Brain microvascular endothelial cell (primary cell): ENCODE data around the gene ACAP3.

ENCODE experiments used
- DNase-seq: peaks from one replicate; pipeline ENCODE4 v3.0.0-alpha.2; 2020
- H3K27ac ChIP-seq: fragments of 250-450 bp; sonication (Bioruptor Pico); 2 replicates; pipeline ENCODE4 v1.5.1; 2020; ENCODE audit warnings: mild to moderate bottlenecking, moderate library complexity
- H3K27me3 ChIP-seq: fragments of 250-450 bp; sonication (Bioruptor Pico); replicated peaks from 2 replicates; pipeline ENCODE4 v1.5.1; 2020; ENCODE audit warnings: mild to moderate bottlenecking
- H3K36me3 ChIP-seq: fragments of 250-450 bp; sonication (Bioruptor Pico); replicated peaks from 2 replicates; pipeline ENCODE4 v1.5.1; 2020; ENCODE audit warnings: mild to moderate bottlenecking
- H3K4me3 ChIP-seq: 2 replicates; pipeline ENCODE4 v1.5.1; 2011; ENCODE audit warnings: low read depth, mild to moderate bottlenecking, control low read depth, low read length, moderate library complexity
- in situ Hi-C: cut with HindIII; loops from 2 replicates; pipeline ENCODE4 v1.10.0; 2017; ENCODE audit warnings: low sequenced_read_pairs, low pct_ligation_motif_present
- TF ChIP-seq, protein P1 (sequence below): IDR thresholded peaks from 2 replicates; pipeline ENCODE4 v1.5.1; 2011; ENCODE audit warnings: low read depth, mild to moderate bottlenecking, moderate library complexity, low read length, control low read depth, inconsistent platforms; ENCODE audit errors: missing control alignments

ACAP3 gene

GRCh38 chr1:1325288-1326074 is 17.8 kb upstream of the ACAP3 start:
- Histone ChIP-seq H3K27ac (peak overlapping the region; percentile 36), H3K36me3 (peaks cover 15% of the 10 kb centered on the region), H3K27me3 (no peaks in the 10 kb centered on the region), H3K4me3 (peak overlapping the region; percentile 80)
- DNase-seq = no peak
- TF ChIP-seq, protein P1, sequence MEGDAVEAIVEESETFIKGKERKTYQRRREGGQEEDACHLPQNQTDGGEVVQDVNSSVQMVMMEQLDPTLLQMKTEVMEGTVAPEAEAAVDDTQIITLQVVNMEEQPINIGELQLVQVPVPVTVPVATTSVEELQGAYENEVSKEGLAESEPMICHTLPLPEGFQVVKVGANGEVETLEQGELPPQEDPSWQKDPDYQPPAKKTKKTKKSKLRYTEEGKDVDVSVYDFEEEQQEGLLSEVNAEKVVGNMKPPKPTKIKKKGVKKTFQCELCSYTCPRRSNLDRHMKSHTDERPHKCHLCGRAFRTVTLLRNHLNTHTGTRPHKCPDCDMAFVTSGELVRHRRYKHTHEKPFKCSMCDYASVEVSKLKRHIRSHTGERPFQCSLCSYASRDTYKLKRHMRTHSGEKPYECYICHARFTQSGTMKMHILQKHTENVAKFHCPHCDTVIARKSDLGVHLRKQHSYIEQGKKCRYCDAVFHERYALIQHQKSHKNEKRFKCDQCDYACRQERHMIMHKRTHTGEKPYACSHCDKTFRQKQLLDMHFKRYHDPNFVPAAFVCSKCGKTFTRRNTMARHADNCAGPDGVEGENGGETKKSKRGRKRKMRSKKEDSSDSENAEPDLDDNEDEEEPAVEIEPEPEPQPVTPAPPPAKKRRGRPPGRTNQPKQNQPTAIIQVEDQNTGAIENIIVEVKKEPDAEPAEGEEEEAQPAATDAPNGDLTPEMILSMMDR = no peak
- in situ Hi-C loops = no loop called here

DNA sequence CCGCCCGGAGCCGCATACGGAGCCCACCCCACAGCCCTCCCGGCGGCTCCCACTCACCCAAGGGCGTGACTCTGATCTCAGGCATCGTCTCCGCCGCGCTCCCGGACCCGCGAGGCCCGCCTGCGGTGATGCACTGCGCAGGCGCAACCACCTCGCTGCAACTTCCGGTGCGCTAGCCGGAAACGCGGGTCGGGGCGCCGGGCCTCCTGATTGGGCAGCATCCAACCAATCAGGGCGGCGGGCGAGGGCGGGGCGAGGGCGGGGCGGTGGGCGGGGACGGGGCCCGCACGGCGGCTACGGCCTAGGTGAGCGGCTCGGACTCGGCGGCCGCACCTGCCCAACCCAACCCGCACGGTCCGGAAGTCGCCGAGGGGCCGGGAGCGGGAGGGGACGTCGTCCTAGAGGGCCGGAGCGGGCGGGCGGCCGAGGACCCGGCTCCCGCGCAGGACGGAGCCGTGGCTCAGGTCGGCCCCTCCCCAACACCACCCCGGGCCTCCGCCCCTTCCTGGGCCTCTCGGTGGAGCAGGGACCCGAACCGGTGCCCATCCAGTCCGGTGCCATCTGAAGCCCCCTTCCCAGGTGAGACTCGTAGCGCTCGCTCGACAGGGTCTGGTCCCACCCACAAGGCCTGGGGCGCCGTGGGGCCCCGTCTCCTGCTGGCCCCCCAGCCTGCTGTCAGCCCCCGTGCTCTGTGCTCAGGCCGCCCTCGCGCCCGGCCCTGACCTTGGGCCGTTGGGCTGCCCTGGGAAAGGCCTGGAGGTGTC is 17.0 kb upstream of the ACAP3 start, which contains the start of the genes CPTP and INTS11:
Gene CPTP (plus strand): TSS at position 279 of the 764 bp plus-strand sequence. CDS start 2,109 bp downstream, outside the sequence.
Gene INTS11 (minus strand): TSS at position 137 of the 764 bp plus-strand sequence. CDS start 52 bp downstream, at position 85.
- peak; percentile 83 for DNase-seq

GRCh38 chr1:1324084-1324523 is 16.4 kb upstream of the ACAP3 start:
- peak overlapping the region; percentile 64 for H3K27ac ChIP-seq
- H3K4me3 ChIP-seq = peak overlapping the region; percentile 80
- in situ Hi-C loops = no loop called here
- H3K27me3 ChIP-seq = no peaks in the 10 kb centered on the region
- TF ChIP-seq, protein P1 = no peak
- DNase-seq = no peak
- H3K36me3 ChIP-seq = peaks cover 24% of the 10 kb centered on the region

More for the DNA sequence above, 17.0 kb upstream of the ACAP3 start, which contains the start of the genes CPTP and INTS11:
- TF ChIP-seq, protein P1 = no peak
- Histone ChIP-seq H3K27ac (peak within 1 kb of the TSS; percentile 64), H3K4me3 (peak within 1 kb of the TSS; percentile 80), H3K36me3 (peaks cover 20% of the 10 kb centered on the region), H3K27me3 (no peaks in the 10 kb centered on the region)
- in situ Hi-C loops = no loop called here

GRCh38 chr1:1322952-1323351 is 15.2 kb upstream of the ACAP3 start:
- TF ChIP-seq, protein P1 = no peak
- no peak for DNase-seq
- H3K27me3 ChIP-seq = no peaks in the 10 kb centered on the region
- in situ Hi-C loops = no loop called here
- H3K4me3 ChIP-seq = no peak overlapping the region
- no peak overlapping the region for H3K27ac ChIP-seq
- peaks cover 25% of the 10 kb centered on the region for H3K36me3 ChIP-seq

DNA sequence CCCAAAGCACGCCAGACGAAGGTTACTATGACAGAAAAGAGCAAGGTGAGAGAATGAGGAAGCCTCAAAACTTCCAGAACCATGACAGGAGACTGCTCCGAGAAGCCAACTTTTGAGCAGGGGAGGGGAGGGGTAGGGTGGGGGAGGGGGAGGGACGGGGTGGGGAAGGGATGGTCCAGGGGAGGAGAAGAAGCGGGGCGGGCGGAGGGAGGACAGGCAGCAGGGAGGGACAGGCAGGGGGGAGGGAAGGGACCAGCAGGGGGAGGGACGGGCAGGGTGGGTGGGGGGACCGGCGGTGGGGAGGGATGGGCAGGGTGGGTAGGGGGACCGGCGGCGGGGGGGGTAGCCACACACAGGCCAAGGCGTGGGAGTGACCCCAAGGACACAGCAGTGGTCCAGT is 14.7 kb upstream of the ACAP3 start:
- Histone ChIP-seq H3K27ac (no peak overlapping the region), H3K27me3 (no peaks in the 10 kb centered on the region), H3K4me3 (no peak overlapping the region), H3K36me3 (peaks cover 20% of the 10 kb centered on the region)
- in situ Hi-C loops = no loop called here
- DNase-seq = no peak
- TF ChIP-seq, protein P1 = no peak
